PC-9 (cell line): ENCODE results near the gene GSTT2.
"Not testable (repeated sequence)": the region's sequence is repeated elsewhere in the genome, so short reads cannot be mapped to it uniquely, and the experiment has no call there.

Experiments used
- CTCF ChIP-seq: fragments of 200-600 bp; sonication (generic); conservative IDR thresholded peaks from 2 replicates; pipeline ENCODE4 v1.6.1; 2017; ENCODE audit warnings: mixed run types, antibody characterized with exemption, mild to moderate bottlenecking, moderate library complexity
- EZH2 ChIP-seq: fragments of 200-600 bp; sonication (generic); IDR thresholded peaks from 2 replicates; pipeline ENCODE4 v1.8.0; 2017; ENCODE audit warnings: antibody characterized with exemption, low read depth

GRCh38 chr22:23980567-23980966 lies 633 bp downstream of the GSTT2 start:
- not testable (repeated sequence) for TF ChIP-seq EZH2, CTCF
